ENCODE measurements around the gene RAB8B.

- TF ChIP-seq CTCF (IDR thresholded peaks at IDR 0.05) (no peak), POLR2A (IDR thresholded peaks at IDR 0.05) (no peak)
Measured at GRCh38 chr15:63308491-63308890, 119.1 kb downstream of the RAB8B start.
